Measurements from ENCODE around the gene PMVK. TPM values are rescaled to one million over a fixed set of nuclear protein-coding genes. Genes with fewer than 3 reads are reported as not detected.
"Not testable (repeated sequence)": the region's sequence is repeated elsewhere in the genome, so short reads cannot be mapped to it uniquely, and the experiment has no call there.

The PMVK gene
- total RNA-seq, 1 donor from 2014 or later, result 10.2 TPM

GRCh38 chr1:154926201-154926600, 10.3 kb downstream of the PMVK start:
- no peak for FAIRE-seq
- no peak for DNase-seq (ENCODE audit: low spot score in 2 of 2)

- FAIRE-seq, result no peak
- DNase-seq (ENCODE audit: low spot score in 2 of 2), result no peak
Observed at GRCh38 chr1:154925335-154926170, 11.0 kb downstream of the PMVK start.

GRCh38 chr1:154923695-154924094, 12.8 kb downstream of the PMVK start:
- FAIRE-seq (no peak), DNase-seq (ENCODE audit: low spot score in 2 of 2) (no peak)

- no peak for DNase-seq (ENCODE audit: low spot score in 2 of 2)
- no peak for FAIRE-seq
Observed at GRCh38 chr1:154913273-154913672, 23.2 kb downstream of the PMVK start.

- no peak for FAIRE-seq
Observed at GRCh38 chr1:154912755-154913154, 23.8 kb downstream of the PMVK start.

GRCh38 chr1:154911691-154912550, 24.6 kb downstream of the PMVK start:
- FAIRE-seq (no peak), DNase-seq (ENCODE audit: low spot score in 2 of 2) (no peak)

More at GRCh38 chr1:154912755-154913154, 23.8 kb downstream of the PMVK start:
- no peak for DNase-seq (ENCODE audit: low spot score in 2 of 2)

- FAIRE-seq (no peak), DNase-seq (ENCODE audit: low spot score in 2 of 2) (no peak)
Observed at GRCh38 chr1:154910851-154911250, 25.7 kb downstream of the PMVK start.

GRCh38 chr1:154908937-154909336, 27.6 kb downstream of the PMVK start:
- DNase-seq (ENCODE audit: low spot score in 2 of 2), result no peak
- FAIRE-seq, result no peak

GRCh38 chr1:154908129-154908528, 28.4 kb downstream of the PMVK start:
- FAIRE-seq; DNase-seq (ENCODE audit: low spot score in 2 of 2): not testable (repeated sequence)

- no peak for DNase-seq (ENCODE audit: low spot score in 2 of 2)
- FAIRE-seq, result no peak
Observed at GRCh38 chr1:154906621-154907081, 29.9 kb downstream of the PMVK start.

- FAIRE-seq, result no peak
- no peak for DNase-seq (ENCODE audit: low spot score in 2 of 2)
Observed at GRCh38 chr1:154902938-154903566, 33.5 kb downstream of the PMVK start.

GRCh38 chr1:154901591-154901990, 34.9 kb downstream of the PMVK start:
- DNase-seq (ENCODE audit: low spot score in 2 of 2), result no peak
- no peak for FAIRE-seq

- FAIRE-seq (no peak), DNase-seq (ENCODE audit: low spot score in 2 of 2) (no peak)
Observed at GRCh38 chr1:154899041-154899440, 37.5 kb downstream of the PMVK start.

GRCh38 chr1:154896771-154897286, 39.7 kb downstream of the PMVK start:
- peak in 1 of 2 donors; percentile 34 for DNase-seq (ENCODE audit: low spot score in 2 of 2)
- no peak for FAIRE-seq

GRCh38 chr1:154895798-154896197, 40.7 kb downstream of the PMVK start:
- FAIRE-seq (no peak), DNase-seq (ENCODE audit: low spot score in 2 of 2) (no peak)

GRCh38 chr1:154891452-154891851, 45.1 kb downstream of the PMVK start:
- no peak for DNase-seq (ENCODE audit: low spot score in 2 of 2)
- FAIRE-seq, result no peak

- FAIRE-seq, result no peak
Observed at GRCh38 chr1:154888757-154889156, 47.8 kb downstream of the PMVK start.

GRCh38 chr1:154886281-154887015, 50.1 kb downstream of the PMVK start:
- FAIRE-seq, result no peak
- DNase-seq (ENCODE audit: low spot score in 2 of 2), result no peak

More at GRCh38 chr1:154888757-154889156, 47.8 kb downstream of the PMVK start:
- DNase-seq (ENCODE audit: low spot score in 2 of 2), result no peak

GRCh38 chr1:154884869-154885701, 51.4 kb downstream of the PMVK start:
- FAIRE-seq, result no peak
- DNase-seq (ENCODE audit: low spot score in 2 of 2), result no peak
